ENCODE measurements around the gene IFT80. TPM values are rescaled to one million over a fixed set of nuclear protein-coding genes. Genes with fewer than 3 reads are reported as not detected.

IFT80 gene
- total and polyA plus RNA-seq, 7 experiments from 2014 or later, result 6.3 to 36.2 (median 21.5) TPM

GRCh38 chr3:160280836-160281235 lies 118.2 kb downstream of the IFT80 start:
- H3K4me3 Mint-ChIP-seq, result no peak overlapping the region
- ChIA-PET CTCF (no interaction called here), POLR2A (interaction anchor here (0.6 kb wide), 1 partner anchor 14 kb away, joined by 3 read pairs; no protein-coding TSS in a partner anchor)
- H3K36me3 Mint-ChIP-seq, result peaks cover 6 to 37% (median 35%) of the 10 kb centered on the region in 5 donors
- DNase-seq, result no peak
- H3K9me3 ChIP-seq (ENCODE audit: control insufficient read depth in 2 of 3, low read length in 3 of 3), result no peaks in the 10 kb centered on the region
- no peaks in the 10 kb centered on the region for H3K4me1 ChIP-seq (ENCODE audit: control insufficient read depth in 2 of 2, insufficient read depth in 2 of 2, low read length in 2 of 2)
- intact Hi-C loops (cut with micrococcal nuclease), result no loop called here
- no peak overlapping the region for H3K4me3 ChIP-seq (ENCODE audit: low read length)
- H3K36me3 ChIP-seq (ENCODE audit: control insufficient read depth in 2 of 3, insufficient read depth in 3 of 3, low read length in 3 of 3), result peaks cover 0 to 9% (median 5%) of the 10 kb centered on the region in 3 experiments
- H3K27ac Mint-ChIP-seq, result no peak overlapping the region
- peaks cover 0 to 1% (median 0%) of the 10 kb centered on the region in 11 donors for H3K9me3 Mint-ChIP-seq
- no peaks in the 10 kb centered on the region for H3K4me1 Mint-ChIP-seq
- H3K27me3 Mint-ChIP-seq, result no peaks in the 10 kb centered on the region
- H3K27me3 ChIP-seq (ENCODE audit: control insufficient read depth in 2 of 2, insufficient read depth in 2 of 2, low read length in 2 of 2), result no peaks in the 10 kb centered on the region
- no peak for ATAC-seq
- H3K27ac ChIP-seq (ENCODE audit: low read depth, low read length), result no peak overlapping the region

DNA sequence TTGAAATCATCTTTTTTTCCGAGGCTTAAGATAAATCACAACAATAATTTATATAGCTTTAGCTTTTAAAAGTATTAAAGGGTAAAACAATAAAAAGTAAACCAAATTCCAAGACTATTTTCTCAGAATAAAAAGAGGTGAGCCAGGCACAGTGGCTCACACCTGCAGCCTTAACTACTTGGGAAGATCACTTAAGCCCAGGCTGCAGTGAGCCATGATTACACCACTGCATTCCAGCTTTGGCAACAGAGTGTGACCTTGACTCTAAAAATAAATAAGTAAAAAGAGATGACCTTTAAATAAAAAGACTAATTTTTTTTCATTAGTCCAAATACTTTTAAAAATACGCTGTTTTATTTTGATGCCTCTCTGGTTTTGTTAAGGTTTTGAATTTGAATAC lies 119.4 kb downstream of the IFT80 start:
- no peaks in the 10 kb centered on the region for H3K27me3 Mint-ChIP-seq

DNA sequence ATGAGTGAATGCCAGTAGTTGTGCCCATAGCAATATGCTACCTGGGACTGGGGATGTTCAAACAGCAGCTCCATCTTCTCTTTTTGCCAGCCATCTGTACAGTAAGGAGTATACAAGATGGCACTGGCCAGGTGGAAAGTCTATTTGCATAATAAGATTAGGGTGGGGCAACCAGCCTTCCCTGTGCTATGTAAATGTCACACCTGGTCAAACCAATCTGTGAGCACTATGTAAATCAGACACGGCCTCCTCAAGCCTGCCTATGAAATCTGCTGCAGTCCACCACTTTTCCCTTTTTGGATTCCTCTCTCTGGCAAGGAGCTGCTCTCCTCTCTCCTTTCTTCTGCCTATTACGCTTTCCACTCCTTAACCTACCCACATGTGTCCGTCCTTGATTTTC lies 120.8 kb downstream of the IFT80 start:
- H3K27me3 Mint-ChIP-seq, result no peaks in the 10 kb centered on the region
- no peaks in the 10 kb centered on the region for H3K9me3 ChIP-seq (ENCODE audit: control insufficient read depth in 2 of 3, low read length in 3 of 3)
- no peak overlapping the region for H3K4me3 Mint-ChIP-seq
- H3K36me3 ChIP-seq (ENCODE audit: control insufficient read depth in 2 of 3, insufficient read depth in 3 of 3, low read length in 3 of 3), result peaks cover 0 to 19% (median 0%) of the 10 kb centered on the region in 3 experiments
- ChIA-PET POLR2A (no interaction called here), CTCF (no interaction called here)
- DNase-seq, result no peak
- no peaks in the 10 kb centered on the region for H3K4me1 ChIP-seq (ENCODE audit: control insufficient read depth in 2 of 2, insufficient read depth in 2 of 2, low read length in 2 of 2)
- no peaks in the 10 kb centered on the region for H3K4me1 Mint-ChIP-seq
- ATAC-seq, result no peak
- no peaks in the 10 kb centered on the region for H3K27me3 ChIP-seq (ENCODE audit: control insufficient read depth in 2 of 2, insufficient read depth in 2 of 2, low read length in 2 of 2)
- no peak overlapping the region for H3K27ac Mint-ChIP-seq
- intact Hi-C loops (cut with micrococcal nuclease), result no loop called here
- H3K9me3 Mint-ChIP-seq, result peaks cover 0 to 1% (median 0%) of the 10 kb centered on the region in 11 donors
- H3K36me3 Mint-ChIP-seq, result peaks cover 9 to 54% (median 44%) of the 10 kb centered on the region in 5 donors
- H3K27ac ChIP-seq (ENCODE audit: low read depth, low read length), result no peak overlapping the region
- H3K4me3 ChIP-seq (ENCODE audit: low read length), result no peak overlapping the region

More for the DNA sequence above, 119.4 kb downstream of the IFT80 start:
- Histone ChIP-seq H3K27me3 (ENCODE audit: control insufficient read depth in 2 of 2, insufficient read depth in 2 of 2, low read length in 2 of 2) (no peaks in the 10 kb centered on the region), H3K4me1 (ENCODE audit: control insufficient read depth in 2 of 2, insufficient read depth in 2 of 2, low read length in 2 of 2) (no peaks in the 10 kb centered on the region), H3K36me3 (ENCODE audit: control insufficient read depth in 2 of 3, insufficient read depth in 3 of 3, low read length in 3 of 3) (peaks cover 0 to 9% (median 0%) of the 10 kb centered on the region in 3 experiments), H3K27ac (ENCODE audit: low read depth, low read length) (no peak overlapping the region), H3K9me3 (ENCODE audit: control insufficient read depth in 2 of 3, low read length in 3 of 3) (no peaks in the 10 kb centered on the region), H3K4me3 (ENCODE audit: low read length) (no peak overlapping the region)
- ATAC-seq (no peak), DNase-seq (no peak)
- peaks cover 6 to 45% (median 35%) of the 10 kb centered on the region in 5 donors for H3K36me3 Mint-ChIP-seq
- H3K27ac Mint-ChIP-seq, result no peak overlapping the region
- peaks cover 0 to 1% (median 0%) of the 10 kb centered on the region in 11 donors for H3K9me3 Mint-ChIP-seq
- H3K4me3 Mint-ChIP-seq, result no peak overlapping the region
- ChIA-PET POLR2A (no interaction called here), CTCF (no interaction called here)
- H3K4me1 Mint-ChIP-seq, result no peaks in the 10 kb centered on the region
- intact Hi-C loops (cut with micrococcal nuclease), result no loop called here

GRCh38 chr3:160265088-160265487 lies 133.9 kb downstream of the IFT80 start:
- Histone ChIP-seq H3K9me3 (ENCODE audit: control insufficient read depth in 2 of 3, low read length in 3 of 3) (no peaks in the 10 kb centered on the region), H3K4me3 (ENCODE audit: low read length) (no peak overlapping the region), H3K27ac (ENCODE audit: low read depth, low read length) (no peak overlapping the region), H3K4me1 (ENCODE audit: control insufficient read depth in 2 of 2, insufficient read depth in 2 of 2, low read length in 2 of 2) (no peaks in the 10 kb centered on the region), H3K27me3 (ENCODE audit: control insufficient read depth in 2 of 2, insufficient read depth in 2 of 2, low read length in 2 of 2) (no peaks in the 10 kb centered on the region), H3K36me3 (ENCODE audit: control insufficient read depth in 2 of 3, insufficient read depth in 3 of 3, low read length in 3 of 3) (no peaks in the 10 kb centered on the region)
- DNase-seq, result no peak
- ChIA-PET POLR2A (no interaction called here), CTCF (no interaction called here)
- Mint-ChIP-seq H3K4me3 (no peak overlapping the region), H3K9me3 (no peaks in the 10 kb centered on the region), H3K4me1 (peaks cover 0 to 10% (median 3%) of the 10 kb centered on the region in 7 donors), H3K27ac (no peak overlapping the region), H3K27me3 (no peaks in the 10 kb centered on the region), H3K36me3 (peaks cover 0 to 43% (median 19%) of the 10 kb centered on the region in 5 donors)
- intact Hi-C loops (cut with micrococcal nuclease), result no loop called here
- no peak for ATAC-seq

DNA sequence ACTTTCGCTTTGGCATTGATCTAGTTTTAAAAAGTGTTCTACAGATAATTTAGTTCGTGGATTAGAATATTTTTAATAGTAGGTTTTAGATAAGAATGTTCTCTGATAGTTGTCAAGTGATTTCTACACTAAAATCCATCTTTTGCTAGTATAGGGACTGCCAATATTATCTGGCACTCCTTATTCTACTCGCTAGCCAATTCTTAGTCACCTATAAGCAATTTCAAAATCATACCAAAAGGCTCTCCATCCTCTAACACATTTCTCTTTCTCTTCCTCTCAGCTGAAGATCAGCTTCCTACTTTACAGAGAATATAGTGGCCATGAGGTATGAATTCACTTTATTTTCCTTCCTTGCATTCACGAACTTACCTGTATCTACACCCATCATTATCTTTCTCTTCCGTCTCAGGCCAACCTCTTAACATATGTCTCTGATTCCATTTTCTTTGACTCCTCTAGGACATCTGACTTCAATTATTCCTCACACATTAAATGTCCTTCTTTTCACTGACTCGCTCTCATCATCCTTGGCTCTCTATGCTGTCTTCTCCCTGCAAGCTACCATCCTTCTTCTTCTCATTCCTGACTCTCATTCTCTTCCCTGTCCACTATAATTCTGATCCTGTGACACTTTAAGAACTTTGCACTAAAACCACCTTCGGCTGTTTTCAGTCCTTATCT lies 138.3 kb downstream of the IFT80 start:
- peaks cover 0 to 10% (median 5%) of the 10 kb centered on the region in 7 donors for H3K4me1 Mint-ChIP-seq
- POLR2A ChIA-PET, result no interaction called here

GRCh38 chr3:160259589-160259988 lies 139.4 kb downstream of the IFT80 start:
- CTCF ChIA-PET, result no interaction called here
- POLR2A ChIA-PET, result no interaction called here
- intact Hi-C loops (cut with micrococcal nuclease), result no loop called here
- Histone ChIP-seq H3K27ac (ENCODE audit: low read depth, low read length) (no peak overlapping the region), H3K9me3 (ENCODE audit: control insufficient read depth in 2 of 3, low read length in 3 of 3) (no peaks in the 10 kb centered on the region), H3K27me3 (ENCODE audit: control insufficient read depth in 2 of 2, insufficient read depth in 2 of 2, low read length in 2 of 2) (no peaks in the 10 kb centered on the region), H3K4me1 (ENCODE audit: control insufficient read depth in 2 of 2, insufficient read depth in 2 of 2, low read length in 2 of 2) (no peaks in the 10 kb centered on the region), H3K36me3 (ENCODE audit: control insufficient read depth in 2 of 3, insufficient read depth in 3 of 3, low read length in 3 of 3) (no peaks in the 10 kb centered on the region), H3K4me3 (ENCODE audit: low read length) (no peak overlapping the region)
- DNase-seq, result no peak
- Mint-ChIP-seq H3K36me3 (peaks cover 3 to 44% (median 19%) of the 10 kb centered on the region in 5 donors), H3K4me3 (no peak overlapping the region), H3K4me1 (peaks cover 0 to 10% (median 5%) of the 10 kb centered on the region in 7 donors), H3K9me3 (no peaks in the 10 kb centered on the region), H3K27ac (no peak overlapping the region), H3K27me3 (no peaks in the 10 kb centered on the region)
- no peak for ATAC-seq

More for the DNA sequence above, 138.3 kb downstream of the IFT80 start:
- no peak overlapping the region for H3K4me3 ChIP-seq (ENCODE audit: low read length)
- no peak overlapping the region for H3K27ac ChIP-seq (ENCODE audit: low read depth, low read length)
- CTCF ChIA-PET, result no interaction called here
- ATAC-seq (no peak), DNase-seq (no peak)
- Mint-ChIP-seq H3K27me3 (no peaks in the 10 kb centered on the region), H3K36me3 (peaks cover 3 to 44% (median 24%) of the 10 kb centered on the region in 5 donors), H3K27ac (peak overlapping the region in 1 of 9 donors; percentile 0), H3K4me3 (no peak overlapping the region), H3K9me3 (no peaks in the 10 kb centered on the region)
- no peaks in the 10 kb centered on the region for H3K27me3 ChIP-seq (ENCODE audit: control insufficient read depth in 2 of 2, insufficient read depth in 2 of 2, low read length in 2 of 2)
- H3K36me3 ChIP-seq (ENCODE audit: control insufficient read depth in 2 of 3, insufficient read depth in 3 of 3, low read length in 3 of 3), result no peaks in the 10 kb centered on the region
- H3K9me3 ChIP-seq (ENCODE audit: control insufficient read depth in 2 of 3, low read length in 3 of 3), result no peaks in the 10 kb centered on the region
- intact Hi-C loops (cut with micrococcal nuclease), result no loop called here
- no peaks in the 10 kb centered on the region for H3K4me1 ChIP-seq (ENCODE audit: control insufficient read depth in 2 of 2, insufficient read depth in 2 of 2, low read length in 2 of 2)

DNA sequence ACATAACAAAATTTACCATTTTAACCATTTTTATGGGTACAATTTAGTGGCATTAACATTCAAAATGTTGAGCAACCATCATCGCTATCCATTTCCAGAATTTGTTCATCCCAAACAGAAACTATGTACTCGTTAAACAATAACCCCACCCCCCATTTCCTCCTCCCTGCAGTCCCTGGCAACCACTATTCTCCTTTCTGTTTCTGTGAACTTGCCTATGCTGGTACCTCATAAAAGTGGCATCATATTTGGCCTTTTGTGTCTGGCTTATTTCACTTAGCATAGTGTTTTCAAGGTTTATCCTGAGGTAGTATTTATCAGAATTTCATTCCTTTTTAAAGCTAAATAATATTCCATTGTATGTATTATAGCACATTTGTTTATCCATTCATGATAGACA lies 141.4 kb downstream of the IFT80 start:
- Mint-ChIP-seq H3K27ac (no peak overlapping the region), H3K9me3 (no peaks in the 10 kb centered on the region), H3K4me3 (no peak overlapping the region), H3K36me3 (peaks cover 3 to 34% (median 14%) of the 10 kb centered on the region in 5 donors), H3K4me1 (peaks cover 0 to 8% (median 5%) of the 10 kb centered on the region in 7 donors), H3K27me3 (peaks cover 0 to 6% (median 0%) of the 10 kb centered on the region in 5 donors)
- H3K27ac ChIP-seq (ENCODE audit: low read depth, low read length), result no peak overlapping the region
- H3K27me3 ChIP-seq (ENCODE audit: control insufficient read depth in 2 of 2, insufficient read depth in 2 of 2, low read length in 2 of 2), result no peaks in the 10 kb centered on the region
- DNase-seq (no peak), ATAC-seq (no peak)
- H3K4me3 ChIP-seq (ENCODE audit: low read length), result no peak overlapping the region
- no peaks in the 10 kb centered on the region for H3K9me3 ChIP-seq (ENCODE audit: control insufficient read depth in 2 of 3, low read length in 3 of 3)
- H3K36me3 ChIP-seq (ENCODE audit: control insufficient read depth in 2 of 3, insufficient read depth in 3 of 3, low read length in 3 of 3), result no peaks in the 10 kb centered on the region
- H3K4me1 ChIP-seq (ENCODE audit: control insufficient read depth in 2 of 2, insufficient read depth in 2 of 2, low read length in 2 of 2), result no peaks in the 10 kb centered on the region
- POLR2A ChIA-PET, result no interaction called here
- CTCF ChIA-PET, result no interaction called here
- intact Hi-C loops (cut with micrococcal nuclease), result no loop called here
